Kidney (tissue), 14 donors: Measurements from ENCODE around the gene IMMT. TPM values are rescaled to one million over a fixed set of nuclear protein-coding genes. Genes with fewer than 3 reads are reported as not detected.
"Not testable (repeated sequence)": the region's sequence is repeated elsewhere in the genome, so short reads cannot be mapped to it uniquely, and the experiment has no call there.

Experiments used
- DNase-seq, 5 donors: peaks; one replicate each; pipeline ENCODE4 v3.0.0-alpha.2; 2013 to 2020
- FAIRE-seq: peaks from 2 replicates; lab custom pipeline; 2012; peaks lifted over from hg19 to GRCh38; lab: Jason Lieb, UNC
- H3K27ac ChIP-seq, 2 donors: one replicate each; pipeline ENCODE4 v1.7.0; 2013; ENCODE audit warnings: low read depth in 2 of 2, low read length in 2 of 2, inconsistent platforms in 1 of 2
- H3K27me3 ChIP-seq: one replicate; pipeline ENCODE4 v1.7.1; 2013; ENCODE audit warnings: low read length, inconsistent platforms; ENCODE audit not compliant: control insufficient read depth, insufficient read depth
- H3K36me3 ChIP-seq, 3 donors: one replicate each; pipeline versions ENCODE4 v1.7.0 to v1.7.1; 2013; ENCODE audit warnings: low read length in 3 of 3, control low read depth in 1 of 3, inconsistent platforms in 1 of 3; ENCODE audit not compliant: insufficient read depth in 3 of 3, control insufficient read depth in 2 of 3
- H3K4me1 ChIP-seq, 3 donors: one replicate each; pipeline versions ENCODE4 v1.7.0 to v1.7.1; 2013; ENCODE audit warnings: low read length in 3 of 3, inconsistent platforms in 1 of 3, low read depth in 1 of 3; ENCODE audit not compliant: control insufficient read depth in 2 of 3, insufficient read depth in 2 of 3
- H3K4me3 ChIP-seq, 3 donors: one replicate each; pipeline versions ENCODE4 v1.7.0 to v1.8.1; 2013; ENCODE audit warnings: low read length in 3 of 3, control low read depth in 1 of 3, inconsistent platforms in 1 of 3
- H3K9ac ChIP-seq, 3 donors: one replicate each; pipeline versions ENCODE4 v1.7.0 to v1.7.1; 2013; ENCODE audit warnings: low read length in 3 of 3, control low read depth in 1 of 3, inconsistent platforms in 1 of 3
- H3K9me3 ChIP-seq, 3 donors: one replicate each; pipeline versions ENCODE4 v1.7.0 to v1.7.1; 2013; ENCODE audit warnings: low read length in 3 of 3, control low read depth in 1 of 3, inconsistent platforms in 1 of 3; ENCODE audit not compliant: control insufficient read depth in 2 of 3, insufficient read depth in 1 of 3
- CTCF ChIP-seq: IDR thresholded peaks from 3 replicates; pipeline ENCODE4 v1.5.1; 2012; ENCODE audit warnings: mild to moderate bottlenecking, moderate library complexity, borderline replicate concordance; ENCODE audit not compliant: insufficient read depth; ENCODE audit errors: extremely low read depth
- intact Hi-C: fragments of 100-400 bp; cut with DNase I; formaldehyde crosslinking; loops from one replicate; pipeline ENCODE4 v1.11.1; 2022
- polyA plus RNA-seq: library from polyadenylated mRNA; stranded (reverse); fragments of 350-450 nt; fragmentation: Illumina TruSeq; extraction: RNeasy Lipid Tissue Mini Kit (QIAGEN cat#74804); gene quantifications from one replicate; pipeline ENCODE4 v1.2.3, GENCODE V29; 2014; ENCODE audit warnings: low read depth, low replicate concordance; ENCODE audit not compliant: insufficient read depth
- total RNA-seq: library from RNA; stranded (reverse); fragmentation: NEBNext Ultra II Directional; extraction: Animal tissue kit (Norgen Biotek cat#: 25700); gene quantifications from one replicate; pipeline ENCODE4 v1.2.1, GENCODE V29; 2021
- donor health status: control.
- donor health status: control.
- donor health status: control.
- donor health status: control.
- donor health status: control.
- donor health status: DM: yes; HTN: yes; CAD: no.
- donor health status: Normal renal cell carcinoma (clear cell type).

IMMT gene
- total and polyA plus RNA-seq, 2 donors from 2014 or later: 74.0 to 113 TPM

DNA sequence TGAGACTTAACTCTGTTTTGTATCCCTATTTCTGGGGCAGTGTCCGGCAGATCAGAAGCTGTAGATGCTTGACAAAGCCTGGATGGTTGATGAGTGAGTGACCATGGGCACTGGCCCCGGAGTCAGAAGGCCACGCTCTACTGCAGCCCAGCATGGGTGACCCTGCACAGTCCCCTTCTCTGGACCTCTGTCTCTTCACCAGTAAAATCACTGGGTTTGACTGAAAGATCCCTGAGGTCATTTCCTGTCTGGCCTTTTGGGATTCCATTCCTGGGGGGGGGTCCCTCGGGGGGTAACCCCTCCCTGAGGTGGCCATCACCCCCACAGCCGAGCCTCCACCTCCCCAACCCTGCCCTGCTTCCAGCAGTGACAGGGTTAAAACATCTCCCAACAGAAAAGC lies 35.7 kb upstream of the IMMT start:
- intact Hi-C loops: no loop called here
- H3K27ac ChIP-seq: no peak overlapping the region
- no peak overlapping the region for H3K4me3 ChIP-seq
- H3K4me1 ChIP-seq: no peaks in the 10 kb centered on the region
- no peak for TF ChIP-seq CTCF
- H3K9me3 ChIP-seq: no peaks in the 10 kb centered on the region
- FAIRE-seq: no peak
- H3K27me3 ChIP-seq: no peaks in the 10 kb centered on the region
- no peak overlapping the region for H3K9ac ChIP-seq
- H3K36me3 ChIP-seq: no peaks in the 10 kb centered on the region
- DNase-seq: no peak

- no peaks in the 10 kb centered on the region for H3K9me3 ChIP-seq
- H3K27ac ChIP-seq: no peak overlapping the region
- H3K27me3 ChIP-seq: no peaks in the 10 kb centered on the region
- H3K4me1 ChIP-seq: no peaks in the 10 kb centered on the region
- no peak for FAIRE-seq
- TF ChIP-seq CTCF: no peak
- intact Hi-C loops: loop anchor here (10.0 kb wide), 1 partner anchor 136 kb away; no protein-coding TSS in a partner anchor
- H3K36me3 ChIP-seq: no peaks in the 10 kb centered on the region
- H3K9ac ChIP-seq: no peak overlapping the region
- H3K4me3 ChIP-seq: no peak overlapping the region
- DNase-seq: peak in 2 of 5 donors; percentile 41 to 46
These were observed 34.0 kb upstream of the IMMT start for GRCh38 chr2:86229221-86229620.

DNA sequence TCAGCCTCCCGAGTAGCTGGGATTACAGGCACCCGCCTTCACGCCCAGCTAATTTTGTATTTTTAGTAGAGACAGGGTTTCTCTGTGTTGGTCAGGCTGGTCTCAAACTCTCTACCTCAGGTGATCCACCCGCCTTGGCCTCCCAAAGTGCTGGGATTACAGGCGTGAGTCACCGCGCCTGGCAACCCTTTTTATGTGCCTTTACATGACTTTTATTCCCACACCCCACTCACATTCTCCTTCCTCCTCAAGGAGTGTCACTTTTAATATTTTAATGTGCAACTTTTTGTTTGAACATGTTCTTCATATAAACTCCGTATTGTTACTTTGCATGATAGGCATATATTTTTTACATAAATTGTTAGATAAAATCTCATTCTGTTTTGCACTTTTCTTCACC lies 33.3 kb upstream of the IMMT start:
- not testable (repeated sequence) for H3K4me3 ChIP-seq, H3K36me3 ChIP-seq, H3K9ac ChIP-seq, FAIRE-seq, H3K27ac ChIP-seq, H3K27me3 ChIP-seq, H3K4me1 ChIP-seq, DNase-seq, H3K9me3 ChIP-seq
- intact Hi-C loops: loop anchor here (10.0 kb wide), 1 partner anchor 136 kb away; no protein-coding TSS in a partner anchor

DNA sequence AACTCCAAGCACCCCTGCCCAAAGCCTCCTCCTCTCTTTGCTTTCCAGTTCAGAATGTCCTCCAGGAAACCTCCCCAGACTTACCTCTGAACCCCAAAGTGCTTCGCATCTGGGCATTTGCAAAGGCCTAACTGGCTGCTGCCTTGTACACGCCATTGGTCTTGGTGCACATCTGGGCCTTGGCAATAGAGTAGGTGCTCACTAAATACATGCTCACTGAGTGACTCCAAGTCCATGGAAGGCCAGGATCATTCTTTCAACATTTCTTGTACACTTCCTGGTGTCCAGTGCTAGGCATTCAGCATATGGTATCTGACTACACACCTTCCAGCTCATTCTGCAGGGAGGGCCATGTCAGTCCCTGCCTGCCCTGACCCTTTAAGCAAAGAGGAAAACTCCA lies 32.4 kb upstream of the IMMT start:
- Histone ChIP-seq H3K36me3 (no peaks in the 10 kb centered on the region), H3K9me3 (no peaks in the 10 kb centered on the region), H3K4me1 (no peaks in the 10 kb centered on the region), H3K4me3 (no peak overlapping the region), H3K27ac (no peak overlapping the region), H3K27me3 (no peaks in the 10 kb centered on the region), H3K9ac (no peak overlapping the region)
- intact Hi-C loops: loop anchor here (10.0 kb wide), 1 partner anchor 137 kb away; no protein-coding TSS in a partner anchor
- TF ChIP-seq CTCF: no peak
- FAIRE-seq (no peak), DNase-seq (no peak)
